B cell (primary cell): Measurements from ENCODE around the gene GULP1. TPM values are rescaled to one million over a fixed set of nuclear protein-coding genes. Genes with fewer than 3 reads are reported as not detected.

Experiments used
- ATAC-seq: fragments of 200-7000 bp; cut with Tn5 transposase; one replicate; pipeline ENCODE4 v1.10.0; 2021; ENCODE audit warnings: low read depth, mild to moderate bottlenecking, moderate number of reproducible peaks, moderate library complexity
- CTCF ChIA-PET: fragments of 350-600 bp; sonication (Branson Sonifier 250); formaldehyde crosslinking; loops from one replicate; lab custom pipeline; 2021; ENCODE audit warnings: antibody characterized with exemption, inconsistent platforms; lab: Charles Lee
- POLR2A ChIA-PET: fragments of 350-600 bp; sonication (Branson Sonifier 250); formaldehyde crosslinking; loops from one replicate; lab custom pipeline; 2021; ENCODE audit warnings: antibody characterized with exemption; lab: Charles Lee
- DNase-seq: peaks from one replicate; pipeline ENCODE4 v3.0.0; 2013
- H2AFZ ChIP-seq: 2 replicates; pipeline ENCODE4 v1.6.1; 2012; ENCODE audit warnings: mild to moderate bottlenecking, low read depth, low read length; ENCODE audit not compliant: insufficient read depth, poor library complexity, severe bottlenecking
- H3K27ac ChIP-seq, 2 donors: 1 replicate in 1 of 2; 2 replicates in 1 of 2; pipeline ENCODE4 v1.5.1; 2012 to 2013; ENCODE audit warnings: low read length in 2 of 2, mild to moderate bottlenecking in 2 of 2, moderate library complexity in 1 of 2
- H3K27me3 ChIP-seq, 4 experiments: fragments of 200-600 bp in 1 of 4; sonication (generic) in 1 of 4; replicated peaks in 1 of 4; 1 replicate in 2 of 4; 2 replicates in 2 of 4; pipeline versions ENCODE4 v1.6.1 to v1.7.0; 2013 to 2016; ENCODE audit warnings: low read length in 3 of 4, mild to moderate bottlenecking in 2 of 4, mixed read lengths in 1 of 4, moderate library complexity in 1 of 4; ENCODE audit not compliant: insufficient read depth in 4 of 4, control insufficient read depth in 3 of 4; ENCODE audit errors: control extremely low read depth in 1 of 4
- H3K36me3 ChIP-seq, 2 experiments: replicated peaks in 1 of 2; 1 replicate in 1 of 2; 2 replicates in 1 of 2; pipeline versions ENCODE4 v1.6.1 to v1.7.1; 2013; ENCODE audit warnings: low read length in 1 of 2; ENCODE audit not compliant: insufficient read depth in 2 of 2, control insufficient read depth in 1 of 2; ENCODE audit errors: control extremely low read depth in 1 of 2, extremely low read depth in 1 of 2
- H3K4me1 ChIP-seq, 2 donors: fragments of 200-600 bp in 1 of 2; sonication (generic) in 1 of 2; 1 replicate in 1 of 2; 2 replicates in 1 of 2; pipeline versions ENCODE4 v1.5.1 to v1.6.1; 2013 to 2017; ENCODE audit warnings: low read length in 2 of 2; ENCODE audit not compliant: control insufficient read depth in 2 of 2, insufficient read depth in 2 of 2
- H3K4me2 ChIP-seq: replicated peaks from 2 replicates; pipeline ENCODE3; 2012; ENCODE audit warnings: mild to moderate bottlenecking, low read depth, low read length; ENCODE audit not compliant: poor library complexity, severe bottlenecking
- H3K4me3 ChIP-seq, 5 experiments: fragments of 200-600 bp in 1 of 5; sonication (generic) in 1 of 5; 1 replicate in 3 of 5; 2 replicates in 2 of 5; pipeline versions ENCODE4 v1.5.1 to v1.7.0; 2011 to 2016; ENCODE audit warnings: low read length in 4 of 5, mild to moderate bottlenecking in 4 of 5, low read depth in 2 of 5, control low read depth in 1 of 5, moderate library complexity in 1 of 5; ENCODE audit not compliant: insufficient read depth in 1 of 5; ENCODE audit errors: control extremely low read depth in 1 of 5, extremely low read depth in 1 of 5
- H3K79me2 ChIP-seq: fragments of 200-600 bp; sonication (generic); one replicate; pipeline ENCODE4 v1.6.0; 2016; ENCODE audit warnings: low read length; ENCODE audit not compliant: control insufficient read depth, insufficient read depth
- H3K9ac ChIP-seq: fragments of 200-600 bp; sonication (generic); 2 replicates; pipeline ENCODE4 v1.6.1; 2017; ENCODE audit warnings: mild to moderate bottlenecking, low read length, moderate library complexity
- H3K9me3 ChIP-seq, 3 donors: one replicate each; pipeline versions ENCODE4 v1.6.1 to v1.7.1; 2013; ENCODE audit warnings: low read length in 2 of 3; ENCODE audit not compliant: control insufficient read depth in 2 of 3, insufficient read depth in 1 of 3; ENCODE audit errors: control extremely low read depth in 1 of 3
- H4K20me1 ChIP-seq: 2 replicates; pipeline ENCODE4 v1.6.0; 2012; ENCODE audit warnings: mild to moderate bottlenecking, low read length; ENCODE audit not compliant: insufficient read depth, control insufficient read depth, poor library complexity, severe bottlenecking
- H3K27ac Mint-ChIP-seq: one replicate; pipeline ENCODE4 v1.8.0; 2021; ENCODE audit warnings: mixed read lengths
- H3K27me3 Mint-ChIP-seq: one replicate; pipeline ENCODE4 v1.8.0; 2021; ENCODE audit warnings: mixed read lengths
- H3K4me1 Mint-ChIP-seq: one replicate; pipeline ENCODE4 v1.8.0; 2021; ENCODE audit warnings: mixed read lengths
- H3K4me3 Mint-ChIP-seq: one replicate; pipeline ENCODE4 v1.8.0; 2021; ENCODE audit warnings: mixed read lengths
- H3K9me3 Mint-ChIP-seq: one replicate; pipeline ENCODE4 v1.8.0; 2022; ENCODE audit warnings: mixed read lengths; ENCODE audit not compliant: insufficient read depth
- EZH2 ChIP-seq: IDR thresholded peaks from 2 replicates; pipeline ENCODE4 v1.6.1; 2012; ENCODE audit warnings: borderline replicate concordance, low read depth, mild to moderate bottlenecking, moderate library complexity, low read length; ENCODE audit not compliant: insufficient read depth, poor library complexity, severe bottlenecking
- WGBS: methylation state at CpG from one replicate; pipeline ENCODE4 v1.1.5; 2013; ENCODE audit warnings: missing lambda C conversion rate; ENCODE audit not compliant: insufficient coverage; 5-methylcytosine and 5-hydroxymethylcytosine counted together
- intact Hi-C: fragments of 100-400 bp; cut with micrococcal nuclease; formaldehyde crosslinking; loops from one replicate; pipeline ENCODE4 v1.10.0; 2022
- polyA plus RNA-seq: library from polyadenylated mRNA; depleted of rRNA; stranded (reverse); fragments of >200 nt; gene quantifications from 2 replicates; pipeline ENCODE4 v1.2.3, GENCODE V29; 2012
- total RNA-seq, 2 donors: library from RNA; stranded (reverse); fragments of 120-200 nt in 1 of 2; gene quantifications; 1 replicate in 1 of 2; 2 replicates in 1 of 2; pipeline versions ENCODE4 v1.2.3 to v1.2.4, GENCODE V29; 2013 to 2022
- TF ChIP-seq, protein P1 (sequence below): fragments of 200-600 bp; IDR thresholded peaks from one replicate; pipeline ENCODE4 v1.8.0; 2022; ENCODE audit warnings: antibody characterized with exemption, mild to moderate bottlenecking

The GULP1 gene
- total and polyA plus RNA-seq, 2 donors (not counting 1 experiment from before 2014, with no cell fraction given) = not detected

DNA sequence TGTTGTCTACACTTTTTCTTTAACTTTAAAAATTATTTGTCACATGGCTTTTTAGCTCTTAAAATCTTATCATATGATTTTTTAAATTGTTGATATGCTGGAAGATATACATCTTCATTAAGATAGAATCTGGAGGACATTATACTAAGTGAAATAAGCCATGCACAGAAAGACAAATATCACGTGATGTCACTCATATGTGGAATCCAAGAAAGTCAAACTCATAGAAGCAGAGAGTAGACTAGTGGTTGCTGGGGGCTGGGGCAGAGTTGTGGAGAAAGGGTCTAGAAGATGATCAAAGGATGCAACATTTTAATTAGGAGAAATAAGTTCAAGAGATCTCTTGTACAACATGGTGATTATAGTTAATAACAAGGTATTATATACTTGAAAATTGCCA lies 280.9 kb downstream of the GULP1 start:
- ATAC-seq = no peak
- DNase-seq = no peak
- H3K4me1 Mint-ChIP-seq = no peaks in the 10 kb centered on the region
- no peak overlapping the region for H3K4me2 ChIP-seq
- no peak overlapping the region for H3K27ac ChIP-seq
- H3K79me2 ChIP-seq = no peaks in the 10 kb centered on the region
- WGBS = no CpG with 5 or more reads among the region's 1 CpG
- no peak overlapping the region for H3K4me3 Mint-ChIP-seq
- ChIA-PET POLR2A (no interaction called here), CTCF (no interaction called here)
- H2AFZ ChIP-seq = no peak overlapping the region
- TF ChIP-seq, protein P1, sequence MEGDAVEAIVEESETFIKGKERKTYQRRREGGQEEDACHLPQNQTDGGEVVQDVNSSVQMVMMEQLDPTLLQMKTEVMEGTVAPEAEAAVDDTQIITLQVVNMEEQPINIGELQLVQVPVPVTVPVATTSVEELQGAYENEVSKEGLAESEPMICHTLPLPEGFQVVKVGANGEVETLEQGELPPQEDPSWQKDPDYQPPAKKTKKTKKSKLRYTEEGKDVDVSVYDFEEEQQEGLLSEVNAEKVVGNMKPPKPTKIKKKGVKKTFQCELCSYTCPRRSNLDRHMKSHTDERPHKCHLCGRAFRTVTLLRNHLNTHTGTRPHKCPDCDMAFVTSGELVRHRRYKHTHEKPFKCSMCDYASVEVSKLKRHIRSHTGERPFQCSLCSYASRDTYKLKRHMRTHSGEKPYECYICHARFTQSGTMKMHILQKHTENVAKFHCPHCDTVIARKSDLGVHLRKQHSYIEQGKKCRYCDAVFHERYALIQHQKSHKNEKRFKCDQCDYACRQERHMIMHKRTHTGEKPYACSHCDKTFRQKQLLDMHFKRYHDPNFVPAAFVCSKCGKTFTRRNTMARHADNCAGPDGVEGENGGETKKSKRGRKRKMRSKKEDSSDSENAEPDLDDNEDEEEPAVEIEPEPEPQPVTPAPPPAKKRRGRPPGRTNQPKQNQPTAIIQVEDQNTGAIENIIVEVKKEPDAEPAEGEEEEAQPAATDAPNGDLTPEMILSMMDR = no peak
- TF ChIP-seq EZH2 = no peak
- no peak overlapping the region for H3K27ac Mint-ChIP-seq
- no peak overlapping the region for H3K9ac ChIP-seq
- no peaks in the 10 kb centered on the region for H3K9me3 ChIP-seq
- no peaks in the 10 kb centered on the region for H3K27me3 ChIP-seq
- H3K9me3 Mint-ChIP-seq = no peaks in the 10 kb centered on the region
- intact Hi-C loops = no loop called here
- no peaks in the 10 kb centered on the region for H4K20me1 ChIP-seq
- H3K27me3 Mint-ChIP-seq = no peaks in the 10 kb centered on the region
- H3K4me3 ChIP-seq = no peak overlapping the region
- H3K4me1 ChIP-seq = no peaks in the 10 kb centered on the region
- H3K36me3 ChIP-seq = no peaks in the 10 kb centered on the region

DNA sequence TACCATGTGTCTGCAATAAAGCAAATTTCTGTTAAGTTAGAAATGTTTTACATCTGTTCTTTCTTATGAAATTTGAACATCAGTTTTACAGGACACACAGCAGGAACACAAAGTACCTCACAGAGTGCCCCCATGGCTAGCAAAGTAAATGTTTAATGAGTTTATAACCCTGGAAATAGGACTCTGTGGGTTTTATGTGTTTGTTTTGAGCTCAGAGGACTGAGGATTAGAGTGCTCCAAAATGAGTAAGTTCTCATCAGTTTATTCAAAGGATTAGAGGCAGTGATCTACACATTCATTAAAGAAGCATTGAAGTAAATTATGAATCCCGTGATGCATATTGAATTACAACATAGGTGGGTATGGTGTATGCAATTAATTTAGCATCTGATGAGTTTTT lies 281.8 kb downstream of the GULP1 start:
- H3K9me3 ChIP-seq = no peaks in the 10 kb centered on the region

More for the DNA sequence above, 281.8 kb downstream of the GULP1 start:
- H3K4me3 ChIP-seq = no peak overlapping the region
- DNase-seq = no peak
- H4K20me1 ChIP-seq = no peaks in the 10 kb centered on the region
- no peaks in the 10 kb centered on the region for H3K79me2 ChIP-seq
- intact Hi-C loops = no loop called here
- H3K9ac ChIP-seq = no peak overlapping the region
- no CpG with 5 or more reads among the region's 1 CpG for whole genome bisulfite sequencing
- H3K27ac ChIP-seq = no peak overlapping the region
- no peak for ATAC-seq
- no peak overlapping the region for H2AFZ ChIP-seq
- TF ChIP-seq, protein P1 = no peak
- TF ChIP-seq EZH2 = no peak
- H3K4me3 Mint-ChIP-seq = no peak overlapping the region
- no peaks in the 10 kb centered on the region for H3K4me1 ChIP-seq
- H3K27me3 ChIP-seq = no peaks in the 10 kb centered on the region
- ChIA-PET POLR2A (no interaction called here), CTCF (no interaction called here)
- H3K36me3 ChIP-seq = no peaks in the 10 kb centered on the region
- H3K27me3 Mint-ChIP-seq = no peaks in the 10 kb centered on the region
- H3K27ac Mint-ChIP-seq = no peak overlapping the region
- H3K4me1 Mint-ChIP-seq = no peaks in the 10 kb centered on the region
- H3K4me2 ChIP-seq = no peak overlapping the region
- no peaks in the 10 kb centered on the region for H3K9me3 Mint-ChIP-seq
